IMR-90 (cell line): ENCODE measurements around the gene ZNF492. TPM values are rescaled to one million over a fixed set of nuclear protein-coding genes. Genes with fewer than 3 reads are reported as not detected.

ENCODE experiments used
- ATAC-seq: fragments of 200-7000 bp; cut with Tn5 transposase; 2 replicates; pipeline ENCODE4 v1.9.1; 2020; ENCODE audit warnings: low read depth, mild to moderate bottlenecking, moderate library complexity
- BruUV-seq: library from RNA; stranded (reverse); fragments of 400-500 nt; replicated peaks from 2 replicates; lab custom pipeline; 2021; lab: Mats Ljungman, UMichigan
- CTCF ChIA-PET: fragments of 300-600 bp; formaldehyde crosslinking; extraction: SDS; loops from one replicate; lab custom pipeline; 2021; ENCODE audit warnings: antibody characterized with exemption; lab: Yijun Ruan, JAX
- POLR2A ChIA-PET: fragments of 300-600 bp; sonication (Branson Sonifier 250); formaldehyde crosslinking; loops from one replicate; lab custom pipeline; 2022; ENCODE audit warnings: antibody characterized with exemption; ENCODE audit not compliant: unreplicated experiment; lab: Charles Lee
- DNase-seq: peaks from one replicate; pipeline ENCODE4 v3.0.0; 2013
- H2AFZ ChIP-seq: replicated peaks from 2 replicates; pipeline ENCODE3; 2013; ENCODE audit warnings: low read length, mild to moderate bottlenecking; ENCODE audit not compliant: poor library complexity
- H2AK5ac ChIP-seq: 2 replicates; pipeline ENCODE4 v1.6.1; 2013; ENCODE audit warnings: low read depth, low read length, inconsistent platforms
- H2AK9ac ChIP-seq: replicated peaks from 2 replicates; pipeline ENCODE3; 2013; ENCODE audit warnings: mild to moderate bottlenecking, low read depth, low read length, moderate library complexity; ENCODE audit not compliant: poor library complexity
- H2BK120ac ChIP-seq: 2 replicates; pipeline ENCODE4 v1.6.1; 2013; ENCODE audit warnings: low read depth, low read length, inconsistent platforms
- H2BK15ac ChIP-seq: 3 replicates; pipeline ENCODE4 v1.6.1; 2013; ENCODE audit warnings: low read depth, low read length, inconsistent platforms
- H2BK20ac ChIP-seq: 2 replicates; pipeline ENCODE4 v1.6.1; 2013; ENCODE audit warnings: low read depth, mild to moderate bottlenecking, inconsistent platforms, low read length, moderate library complexity
- H2BK5ac ChIP-seq: 2 replicates; pipeline ENCODE4 v1.6.1; 2013; ENCODE audit warnings: mild to moderate bottlenecking, low read depth, low read length, inconsistent platforms; ENCODE audit not compliant: poor library complexity, severe bottlenecking
- H3K14ac ChIP-seq: replicated peaks from 2 replicates; pipeline ENCODE4 v1.6.1; 2013; ENCODE audit warnings: low read depth, low read length, inconsistent platforms
- H3K18ac ChIP-seq: 2 replicates; pipeline ENCODE4 v1.6.1; 2013; ENCODE audit warnings: low read depth, low read length, control low read depth
- H3K23ac ChIP-seq: 2 replicates; pipeline ENCODE4 v1.6.1; 2013; ENCODE audit warnings: low read depth, low read length, inconsistent platforms
- H3K27ac ChIP-seq: 2 replicates; pipeline ENCODE4 v1.5.1; 2013; ENCODE audit warnings: mild to moderate bottlenecking, control low read depth, low read length; ENCODE audit not compliant: insufficient read depth
- H3K27me3 ChIP-seq: 2 replicates; pipeline ENCODE4 v1.6.1; 2013; ENCODE audit warnings: low read length; ENCODE audit not compliant: control insufficient read depth, insufficient read depth
- H3K36me3 ChIP-seq: 2 replicates; pipeline ENCODE4 v1.6.1; 2013; ENCODE audit warnings: low read length, mixed read lengths; ENCODE audit not compliant: control insufficient read depth, insufficient read depth
- H3K4ac ChIP-seq: 2 replicates; pipeline ENCODE4 v1.6.1; 2013; ENCODE audit warnings: low read depth, low read length, inconsistent platforms
- H3K4me1 ChIP-seq: 2 replicates; pipeline ENCODE4 v1.6.1; 2013; ENCODE audit warnings: low read length, mixed read lengths; ENCODE audit not compliant: control insufficient read depth, insufficient read depth
- H3K4me2 ChIP-seq: 2 replicates; pipeline ENCODE4 v1.6.1; 2013; ENCODE audit warnings: low read depth, mild to moderate bottlenecking, control low read depth, low read length, moderate library complexity
- H3K4me3 ChIP-seq: 2 replicates; pipeline ENCODE4 v1.5.1; 2013; ENCODE audit warnings: low read depth, mild to moderate bottlenecking, control low read depth, low read length, moderate library complexity; ENCODE audit not compliant: insufficient read depth
- H3K56ac ChIP-seq: 2 replicates; pipeline ENCODE4 v1.6.1; 2013; ENCODE audit warnings: low read length, inconsistent platforms; ENCODE audit not compliant: insufficient read depth; ENCODE audit errors: extremely low read depth
- H3K79me1 ChIP-seq, 2 experiments: 2 replicates each; pipeline ENCODE4 v1.6.1; 2013; ENCODE audit warnings: low read length in 2 of 2, inconsistent platforms in 1 of 2, low read depth in 1 of 2
- H3K9ac ChIP-seq: 2 replicates; pipeline ENCODE4 v1.6.1; 2013; ENCODE audit warnings: low read depth, low read length, control low read depth
- H3K9me1 ChIP-seq: 2 replicates; pipeline ENCODE4 v1.6.1; 2013; ENCODE audit warnings: low read length, inconsistent platforms; ENCODE audit not compliant: insufficient read depth
- H3K9me3 ChIP-seq: 2 replicates; pipeline ENCODE4 v1.6.1; 2013; ENCODE audit warnings: low read length; ENCODE audit not compliant: control insufficient read depth, insufficient read depth
- H4K20me1 ChIP-seq: 2 replicates; pipeline ENCODE4 v1.6.1; 2013; ENCODE audit warnings: low read length, inconsistent platforms; ENCODE audit not compliant: insufficient read depth
- H4K5ac ChIP-seq: 2 replicates; pipeline ENCODE4 v1.6.1; 2013; ENCODE audit warnings: mild to moderate bottlenecking, low read depth, low read length, control low read depth
- H4K8ac ChIP-seq, 2 experiments: 2 replicates each; pipeline ENCODE4 v1.6.1; 2013; ENCODE audit warnings: low read depth in 2 of 2, low read length in 2 of 2, control low read depth in 1 of 2, inconsistent platforms in 1 of 2
- H4K91ac ChIP-seq: 2 replicates; pipeline ENCODE4 v1.6.1; 2013; ENCODE audit warnings: low read depth, low read length, inconsistent platforms; ENCODE audit not compliant: insufficient read depth
- BHLHE40 ChIP-seq: fragments of 150-350 bp; IDR thresholded peaks from 2 replicates; pipeline ENCODE4 v1.6.1; 2016; ENCODE audit warnings: mild to moderate bottlenecking, low read depth, low read length
- CHD1 ChIP-seq: IDR thresholded peaks from 2 replicates; pipeline ENCODE4 v1.6.1; 2012; ENCODE audit warnings: low read depth, low read length, improper control_type of control experiment
- ELK1 ChIP-seq: fragments of 150-350 bp; IDR thresholded peaks from 2 replicates; pipeline ENCODE4 v1.6.1; 2016; ENCODE audit warnings: low read depth, mild to moderate bottlenecking, low read length, moderate library complexity, borderline replicate concordance
- MAFK ChIP-seq: IDR thresholded peaks from 2 replicates; pipeline ENCODE4 v1.6.1; 2012; ENCODE audit warnings: low read depth, low read length, improper control_type of control experiment
- SMC3 ChIP-seq: fragments of 150-350 bp; IDR thresholded peaks from 2 replicates; pipeline ENCODE4 v1.6.1; 2016; ENCODE audit warnings: low read depth, mild to moderate bottlenecking, antibody characterized with exemption, low read length, moderate library complexity
- WGBS, 2 experiments: methylation state at CpG; one replicate each; pipeline versions ENCODE4 v1.1.5 to v1.1.7; 2013; ENCODE audit warnings: missing lambda C conversion rate in 2 of 2; ENCODE audit not compliant: insufficient read length in 1 of 2; ENCODE audit errors: extremely low coverage in 2 of 2; 5-methylcytosine and 5-hydroxymethylcytosine counted together
- dilution Hi-C: fragments of 300-500 bp; cut with HindIII; formaldehyde crosslinking; loops from one replicate; pipeline ENCODE4 v1.14.3; 2018; ENCODE audit warnings: low sequenced_read_pairs; ENCODE audit not compliant: unreplicated experiment
- in situ Hi-C: fragments of 300-500 bp; cut with MboI; formaldehyde crosslinking; loops from 3 replicates; pipeline ENCODE4 v1.14.3; 2019; ENCODE audit warnings: low sequenced_read_pairs, inconsistent platforms, mixed read lengths
- intact Hi-C: fragments of 100-400 bp; cut with micrococcal nuclease; formaldehyde crosslinking; loops from 2 replicates; pipeline ENCODE4 v1.10.0; 2022
- polyA plus RNA-seq, 3 experiments: library from polyadenylated mRNA; depleted of rRNA; stranded (reverse); fragments of >200 nt; gene quantifications; 2 replicates each; pipeline ENCODE4 v1.2.3, GENCODE V29; 2012; ENCODE audit warnings: low replicate concordance in 1 of 3
- total RNA-seq: library from RNA; depleted of rRNA; stranded (reverse); fragments of >200 nt; gene quantifications from 2 replicates; pipeline ENCODE4 v1.2.3, GENCODE V29; 2012

The ZNF492 gene
- total and polyA plus RNA-seq, 2 of the 4 experiments (the other 2 are of a cell fraction), result 0.19 to 1.3 TPM

GRCh38 chr19:22595918-22596341 lies 38.2 kb upstream of the ZNF492 start:
- H3K4me2 ChIP-seq, result no peak overlapping the region
- dilution Hi-C loops, result no loop called here
- no peak overlapping the region for H2BK15ac ChIP-seq
- CTCF ChIA-PET, result no interaction called here
- no peaks in the 10 kb centered on the region for H3K36me3 ChIP-seq
- DNase-seq (no peak), ATAC-seq (no peak)
- no peak overlapping the region for H2BK120ac ChIP-seq
- no peak overlapping the region for H2BK5ac ChIP-seq
- in situ Hi-C loops, result no loop called here
- H3K4me1 ChIP-seq, result no peaks in the 10 kb centered on the region
- no peak overlapping the region for H2AK9ac ChIP-seq
- H4K91ac ChIP-seq, result no peak overlapping the region
- H3K18ac ChIP-seq, result no peak overlapping the region
- H3K56ac ChIP-seq, result no peak overlapping the region
- H3K14ac ChIP-seq, result no peak overlapping the region
- TF ChIP-seq CHD1, result no peak
- no peak for TF ChIP-seq ELK1
- TF ChIP-seq BHLHE40, result no peak
- TF ChIP-seq SMC3, result no peak
- TF ChIP-seq MAFK, result no peak
- intact Hi-C loops, result no loop called here
- 8% methylated on average over 2 of the region's 24 CpGs; no CpG with 5 or more reads in 1 of the 2 experiments for WGBS, 2 experiments
- H2BK20ac ChIP-seq, result no peak overlapping the region
- H3K9me1 ChIP-seq, result no peaks in the 10 kb centered on the region
- H2AK5ac ChIP-seq, result no peak overlapping the region
- no peaks in the 10 kb centered on the region for H3K79me1 ChIP-seq
- H4K20me1 ChIP-seq, result no peaks in the 10 kb centered on the region
- POLR2A ChIA-PET, result no interaction called here
- H3K4ac ChIP-seq, result no peak overlapping the region
- no peak overlapping the region for H3K9ac ChIP-seq
- BruUV-seq, result no TSS peak
- no peak overlapping the region for H2AFZ ChIP-seq
- H3K4me3 ChIP-seq, result no peak overlapping the region
- H3K27ac ChIP-seq, result no peak overlapping the region
- H4K5ac ChIP-seq, result no peak overlapping the region
- no peaks in the 10 kb centered on the region for H3K27me3 ChIP-seq
- H3K23ac ChIP-seq, result no peak overlapping the region
- peaks cover 27% of the 10 kb centered on the region for H3K9me3 ChIP-seq
- H4K8ac ChIP-seq, result no peak overlapping the region
